Skeletal muscle satellite cell (primary cell): ENCODE results near the gene CELF4.

Source experiments
- H3K27me3 ChIP-seq: 2 replicates; pipeline ENCODE4 v1.7.0; 2013; ENCODE audit warnings: low read length; ENCODE audit not compliant: control insufficient read depth, insufficient read depth
- H3K36me3 ChIP-seq: 2 replicates; pipeline ENCODE4 v1.7.0; 2013; ENCODE audit warnings: mild to moderate bottlenecking, control low read depth, low read length; ENCODE audit not compliant: insufficient read depth
- H3K4me1 ChIP-seq: 2 replicates; pipeline ENCODE4 v1.7.0; 2013; ENCODE audit warnings: low read length; ENCODE audit not compliant: control insufficient read depth, insufficient read depth
- H3K4me2 ChIP-seq: 2 replicates; pipeline ENCODE4 v1.7.0; 2013; ENCODE audit warnings: mild to moderate bottlenecking, low read length
- H3K4me3 ChIP-seq: 2 replicates; pipeline ENCODE4 v1.7.0; 2013; ENCODE audit warnings: low read length
- H3K9ac ChIP-seq: 2 replicates; pipeline ENCODE4 v1.7.0; 2013; ENCODE audit warnings: mild to moderate bottlenecking, low read depth, low read length, moderate library complexity
- H3K9me3 ChIP-seq: replicated peaks from 2 replicates; pipeline ENCODE4 v1.7.0; 2013; ENCODE audit warnings: mild to moderate bottlenecking, control low read depth, low read length

Gene CELF4

GRCh38 chr18:37499913-37500312, 65.7 kb downstream of the CELF4 start:
- Histone ChIP-seq H3K36me3 (no peaks in the 10 kb centered on the region), H3K4me1 (no peaks in the 10 kb centered on the region), H3K9me3 (no peaks in the 10 kb centered on the region), H3K4me3 (no peak overlapping the region), H3K9ac (no peak overlapping the region), H3K27me3 (peaks cover 16% of the 10 kb centered on the region), H3K4me2 (no peak overlapping the region)

- Histone ChIP-seq H3K9ac (no peak overlapping the region), H3K4me1 (no peaks in the 10 kb centered on the region), H3K36me3 (no peaks in the 10 kb centered on the region), H3K4me2 (no peak overlapping the region), H3K27me3 (peaks cover 16% of the 10 kb centered on the region), H3K9me3 (no peaks in the 10 kb centered on the region), H3K4me3 (no peak overlapping the region)
Measured at GRCh38 chr18:37499044-37499443, 66.6 kb downstream of the CELF4 start.

GRCh38 chr18:37497853-37498518, 67.6 kb downstream of the CELF4 start:
- Histone ChIP-seq H3K4me1 (no peaks in the 10 kb centered on the region), H3K9ac (no peak overlapping the region), H3K36me3 (no peaks in the 10 kb centered on the region), H3K4me2 (no peak overlapping the region), H3K27me3 (peaks cover 15% of the 10 kb centered on the region), H3K4me3 (no peak overlapping the region), H3K9me3 (no peaks in the 10 kb centered on the region)

GRCh38 chr18:37496568-37496967, 69.0 kb downstream of the CELF4 start:
- H3K9me3 ChIP-seq, result no peaks in the 10 kb centered on the region
- peaks cover 7% of the 10 kb centered on the region for H3K27me3 ChIP-seq
- no peaks in the 10 kb centered on the region for H3K4me1 ChIP-seq
- H3K36me3 ChIP-seq, result no peaks in the 10 kb centered on the region
- H3K4me3 ChIP-seq, result no peak overlapping the region
- no peak overlapping the region for H3K4me2 ChIP-seq
- no peak overlapping the region for H3K9ac ChIP-seq

GRCh38 chr18:37495354-37495753, 70.2 kb downstream of the CELF4 start:
- H3K36me3 ChIP-seq, result no peaks in the 10 kb centered on the region

GRCh38 chr18:37494406-37494805, 71.2 kb downstream of the CELF4 start:
- no peak overlapping the region for H3K4me3 ChIP-seq
- H3K36me3 ChIP-seq, result no peaks in the 10 kb centered on the region
- no peak overlapping the region for H3K4me2 ChIP-seq
- no peak overlapping the region for H3K9ac ChIP-seq
- H3K27me3 ChIP-seq, result peaks cover 26% of the 10 kb centered on the region
- no peaks in the 10 kb centered on the region for H3K9me3 ChIP-seq
- no peaks in the 10 kb centered on the region for H3K4me1 ChIP-seq

More at GRCh38 chr18:37495354-37495753, 70.2 kb downstream of the CELF4 start:
- H3K4me3 ChIP-seq, result no peak overlapping the region
- H3K4me2 ChIP-seq, result no peak overlapping the region
- no peak overlapping the region for H3K9ac ChIP-seq
- peaks cover 19% of the 10 kb centered on the region for H3K27me3 ChIP-seq
- no peaks in the 10 kb centered on the region for H3K4me1 ChIP-seq
- no peaks in the 10 kb centered on the region for H3K9me3 ChIP-seq

GRCh38 chr18:37493352-37493935, 72.2 kb downstream of the CELF4 start:
- Histone ChIP-seq H3K4me3 (no peak overlapping the region), H3K9ac (no peak overlapping the region), H3K36me3 (no peaks in the 10 kb centered on the region), H3K4me1 (no peaks in the 10 kb centered on the region), H3K27me3 (peaks cover 27% of the 10 kb centered on the region), H3K4me2 (no peak overlapping the region), H3K9me3 (no peaks in the 10 kb centered on the region)

- Histone ChIP-seq H3K9ac (no peak overlapping the region), H3K27me3 (peaks cover 32% of the 10 kb centered on the region), H3K4me3 (no peak overlapping the region), H3K9me3 (no peaks in the 10 kb centered on the region), H3K4me1 (no peaks in the 10 kb centered on the region), H3K4me2 (no peak overlapping the region), H3K36me3 (no peaks in the 10 kb centered on the region)
Measured at GRCh38 chr18:37492952-37493351, 72.6 kb downstream of the CELF4 start.

GRCh38 chr18:37491526-37491925, 74.1 kb downstream of the CELF4 start:
- Histone ChIP-seq H3K27me3 (peaks cover 46% of the 10 kb centered on the region), H3K4me1 (no peaks in the 10 kb centered on the region), H3K4me3 (no peak overlapping the region), H3K36me3 (no peaks in the 10 kb centered on the region), H3K9me3 (no peaks in the 10 kb centered on the region), H3K9ac (no peak overlapping the region), H3K4me2 (no peak overlapping the region)

- Histone ChIP-seq H3K9ac (no peak overlapping the region), H3K4me3 (no peak overlapping the region), H3K4me2 (no peak overlapping the region), H3K4me1 (no peaks in the 10 kb centered on the region), H3K36me3 (no peaks in the 10 kb centered on the region), H3K27me3 (peaks cover 57% of the 10 kb centered on the region), H3K9me3 (no peaks in the 10 kb centered on the region)
Measured at GRCh38 chr18:37489998-37490397, 75.6 kb downstream of the CELF4 start.

GRCh38 chr18:37489011-37489410, 76.6 kb downstream of the CELF4 start:
- no peak overlapping the region for H3K4me2 ChIP-seq
- H3K27me3 ChIP-seq, result peaks cover 65% of the 10 kb centered on the region
- no peak overlapping the region for H3K4me3 ChIP-seq
- H3K36me3 ChIP-seq, result no peaks in the 10 kb centered on the region
- no peaks in the 10 kb centered on the region for H3K4me1 ChIP-seq
- no peak overlapping the region for H3K9ac ChIP-seq
- H3K9me3 ChIP-seq, result no peaks in the 10 kb centered on the region

GRCh38 chr18:37487400-37487867, 78.2 kb downstream of the CELF4 start:
- Histone ChIP-seq H3K4me2 (no peak overlapping the region), H3K4me1 (no peaks in the 10 kb centered on the region), H3K9me3 (no peaks in the 10 kb centered on the region), H3K4me3 (no peak overlapping the region), H3K27me3 (peaks cover 72% of the 10 kb centered on the region), H3K9ac (no peak overlapping the region), H3K36me3 (no peaks in the 10 kb centered on the region)
